Measurements from ENCODE around the gene REV3L.

REV3L gene

GRCh38 chr6:111492499-111492898 is 9.5 kb upstream of the REV3L start:
- H3K36me3 ChIP-seq, result no peaks in the 10 kb centered on the region
- no peaks in the 10 kb centered on the region for H3K27me3 ChIP-seq
- intact Hi-C loops (cut with DNase I; ENCODE audit: low total_unique reads), result no loop called here
- no peak overlapping the region for H3K27ac ChIP-seq
- no peak for TF ChIP-seq CTCF (IDR thresholded peaks at IDR 0.05)
- H3K9me3 ChIP-seq, result no peaks in the 10 kb centered on the region
- no peak for DNase-seq
- no peak overlapping the region for H3K4me3 ChIP-seq
- H3K4me1 ChIP-seq, result peaks cover 0 to 29% (median 6%) of the 10 kb centered on the region in 4 donors

- no peak overlapping the region for H3K27ac ChIP-seq
- H3K4me3 ChIP-seq, result no peak overlapping the region
- DNase-seq, result no peak
- no peaks in the 10 kb centered on the region for H3K27me3 ChIP-seq
- peaks cover 0 to 23% (median 9%) of the 10 kb centered on the region in 4 donors for H3K4me1 ChIP-seq
- no peak for TF ChIP-seq CTCF (IDR thresholded peaks at IDR 0.05)
- H3K9me3 ChIP-seq, result no peaks in the 10 kb centered on the region
- no peaks in the 10 kb centered on the region for H3K36me3 ChIP-seq
- intact Hi-C loops (cut with DNase I; ENCODE audit: low total_unique reads), result no loop called here
These were observed 7.0 kb upstream of the REV3L start for GRCh38 chr6:111490067-111490466.

GRCh38 chr6:111487661-111488060 is 4.6 kb upstream of the REV3L start:
- intact Hi-C loops (cut with DNase I; ENCODE audit: low total_unique reads), result no loop called here
- no peak overlapping the region for H3K27ac ChIP-seq
- TF ChIP-seq CTCF (IDR thresholded peaks at IDR 0.05), result no peak

GRCh38 chr6:111486921-111487320 is 3.9 kb upstream of the REV3L start:
- Histone ChIP-seq H3K9me3 (no peaks in the 10 kb centered on the region), H3K27ac (peak overlapping the region; percentile 7 to 100), H3K27me3 (no peaks in the 10 kb centered on the region), H3K36me3 (no peaks in the 10 kb centered on the region), H3K4me1 (peaks cover 0 to 27% (median 10%) of the 10 kb centered on the region in 4 donors), H3K4me3 (no peak overlapping the region)
- no peak for DNase-seq
- no peak for TF ChIP-seq CTCF (IDR thresholded peaks at IDR 0.05)
- intact Hi-C loops (cut with DNase I; ENCODE audit: low total_unique reads), result no loop called here

More at GRCh38 chr6:111487661-111488060, 4.6 kb upstream of the REV3L start:
- no peaks in the 10 kb centered on the region for H3K36me3 ChIP-seq
- no peak overlapping the region for H3K4me3 ChIP-seq
- H3K9me3 ChIP-seq, result no peaks in the 10 kb centered on the region
- no peaks in the 10 kb centered on the region for H3K27me3 ChIP-seq
- peaks cover 0 to 27% (median 10%) of the 10 kb centered on the region in 4 donors for H3K4me1 ChIP-seq
- no peak for DNase-seq

GRCh38 chr6:111486475-111486874 is 3.5 kb upstream of the REV3L start:
- intact Hi-C loops (cut with DNase I; ENCODE audit: low total_unique reads), result no loop called here
- H3K4me3 ChIP-seq, result no peak overlapping the region
- no peaks in the 10 kb centered on the region for H3K9me3 ChIP-seq
- H3K27ac ChIP-seq, result peak overlapping the region; percentile 97 to 100
- H3K36me3 ChIP-seq, result no peaks in the 10 kb centered on the region
- no peaks in the 10 kb centered on the region for H3K27me3 ChIP-seq
- peaks cover 0 to 30% (median 11%) of the 10 kb centered on the region in 4 donors for H3K4me1 ChIP-seq
- no peak for TF ChIP-seq CTCF (IDR thresholded peaks at IDR 0.05)
- DNase-seq, result no peak

GRCh38 chr6:111485342-111485741 is 2.3 kb upstream of the REV3L start:
- peaks cover 0 to 41% (median 14%) of the 10 kb centered on the region in 4 donors for H3K4me1 ChIP-seq
- H3K27ac ChIP-seq, result peak overlapping the region; percentile 97 to 100
- no peaks in the 10 kb centered on the region for H3K36me3 ChIP-seq
- intact Hi-C loops (cut with DNase I; ENCODE audit: low total_unique reads), result no loop called here
- no peak for DNase-seq
- no peak for TF ChIP-seq CTCF (IDR thresholded peaks at IDR 0.05)
- H3K9me3 ChIP-seq, result no peaks in the 10 kb centered on the region
- H3K4me3 ChIP-seq, result no peak overlapping the region
- no peaks in the 10 kb centered on the region for H3K27me3 ChIP-seq

Data from tibial artery (tissue), 4 donors.